H1 (cell line): Measurements from ENCODE around the gene COPS7A.

Experiments
- CTCF ChIP-seq, 3 experiments: IDR thresholded peaks; 1 replicate in 2 of 3; 2 replicates in 1 of 3; pipeline versions ENCODE4 v1.5.1 to v1.6.1; 2011; ENCODE audit warnings: low read length in 3 of 3, mild to moderate bottlenecking in 3 of 3, inconsistent platforms in 2 of 3, low read depth in 1 of 3, moderate library complexity in 1 of 3; ENCODE audit not compliant: insufficient read depth in 1 of 3; ENCODE audit errors: control extremely low read depth in 1 of 3
- HDAC6 ChIP-seq: IDR thresholded peaks from one replicate; pipeline ENCODE4 v1.7.1; 2012; ENCODE audit warnings: low read depth, mild to moderate bottlenecking, inconsistent platforms, low read length, moderate library complexity
- RXRA ChIP-seq: IDR thresholded peaks from 2 replicates; pipeline ENCODE4 v1.6.1; 2011; ENCODE audit warnings: low read depth, mild to moderate bottlenecking, low read length, moderate library complexity; ENCODE audit not compliant: insufficient read depth

- TF ChIP-seq HDAC6 (no peak), RXRA (no peak), CTCF (IDR thresholded peaks at IDR 0.05; ENCODE audit: control extremely low read depth in 1 of 3, insufficient read depth in 1 of 3, low read depth in 1 of 3, low read length in 3 of 3) (no peak)
These were observed 34.8 kb downstream of the COPS7A start for GRCh38 chr12:6758506-6759095.
